ENCODE data around the gene LGALS9.

GRCh38 chr17:27597188-27597580, 33.8 kb upstream of the LGALS9 start:
- no peak for TF ChIP-seq CTCF (IDR thresholded peaks at IDR 0.05; ENCODE audit: low read length)
- TF ChIP-seq EZH2 (IDR thresholded peaks at IDR 0.05; ENCODE audit: borderline replicate concordance, low read length): no peak
